Suprapubic skin (tissue), 4 donors: ENCODE results near the gene ZMYM4. TPM values are rescaled to one million over a fixed set of nuclear protein-coding genes. Genes with fewer than 3 reads are reported as not detected.

ENCODE experiments used
- DNase-seq, 2 donors: peaks; one replicate each; pipeline ENCODE4 v3.0.0-alpha.2; 2019; ENCODE audit warnings: low spot score in 2 of 2
- H3K27ac ChIP-seq: fragments of 200-600 bp; sonication (generic); one replicate; pipeline ENCODE4 v1.5.1; 2019
- H3K27me3 ChIP-seq: fragments of 200-600 bp; sonication (generic); one replicate; pipeline ENCODE4 v1.5.1; 2019
- H3K36me3 ChIP-seq: fragments of 200-600 bp; sonication (generic); one replicate; pipeline ENCODE4 v1.5.1; 2019
- H3K4me1 ChIP-seq: fragments of 200-600 bp; sonication (generic); one replicate; pipeline ENCODE4 v1.5.1; 2019
- H3K4me3 ChIP-seq: fragments of 200-600 bp; sonication (generic); one replicate; pipeline ENCODE4 v1.5.1; 2019; ENCODE audit warnings: mild to moderate bottlenecking
- H3K9me3 ChIP-seq: fragments of 200-600 bp; sonication (generic); one replicate; pipeline ENCODE4 v1.5.1; 2019
- CTCF ChIP-seq, 2 donors: fragments of 200-600 bp in 1 of 2; fragments of 450-650 bp in 1 of 2; sonication (generic) in 1 of 2; IDR thresholded peaks; one replicate each; pipeline ENCODE4 v1.5.1; 2016 to 2019; ENCODE audit warnings: antibody characterized with exemption in 2 of 2, mild to moderate bottlenecking in 1 of 2, moderate library complexity in 1 of 2
- EP300 ChIP-seq: sonication (generic); formaldehyde crosslinking; IDR thresholded peaks from one replicate; pipeline ENCODE4 v1.6.1; 2017; ENCODE audit warnings: antibody characterized with exemption
- POLR2A ChIP-seq, 2 donors: fragments of 450-650 bp; IDR thresholded peaks; one replicate each; pipeline ENCODE4 v1.6.1; 2017; ENCODE audit warnings: antibody characterized with exemption in 2 of 2, mild to moderate bottlenecking in 2 of 2, moderate library complexity in 2 of 2
- POLR2AphosphoS5 ChIP-seq, 3 donors: sonication (generic); formaldehyde crosslinking; IDR thresholded peaks; one replicate each; pipeline ENCODE4 v1.6.1; 2017; ENCODE audit warnings: antibody characterized with exemption in 3 of 3
- WGBS: methylation state at CpG from one replicate; pipeline ENCODE4 v1.1.5; 2018; 5-methylcytosine and 5-hydroxymethylcytosine counted together
- total RNA-seq, 4 donors: library from RNA; depleted of rRNA; stranded (reverse); fragments of >200 nt; gene quantifications; one replicate each; pipeline ENCODE4 v1.1.0, GENCODE V29; 2016

ZMYM4 gene
- total RNA-seq, 4 donors from 2014 or later = 16.9 to 43.0 (median 19.6) TPM

- 88% methylated on average over 4 of the region's 4 CpGs for WGBS
- Histone ChIP-seq H3K4me1 (no peaks in the 10 kb centered on the region), H3K9me3 (no peaks in the 10 kb centered on the region), H3K4me3 (no peak overlapping the region), H3K27ac (no peak overlapping the region), H3K27me3 (no peaks in the 10 kb centered on the region), H3K36me3 (no peaks in the 10 kb centered on the region)
- TF ChIP-seq EP300 = no peak
- TF ChIP-seq POLR2AphosphoS5 (IDR thresholded peaks at IDR 0.05) = no peak
- no peak for TF ChIP-seq CTCF (IDR thresholded peaks at IDR 0.05)
- no peak for TF ChIP-seq POLR2A (IDR thresholded peaks at IDR 0.05)
- DNase-seq = no peak
These were observed 13.2 kb upstream of the ZMYM4 start for GRCh38 chr1:35255276-35255675.

- 83% methylated on average over 1 of the region's 1 CpG for WGBS
- DNase-seq = no peak
- H3K27me3 ChIP-seq = no peaks in the 10 kb centered on the region
- no peak overlapping the region for H3K4me3 ChIP-seq
- H3K36me3 ChIP-seq = no peaks in the 10 kb centered on the region
- peaks cover 12% of the 10 kb centered on the region for H3K4me1 ChIP-seq
- no peaks in the 10 kb centered on the region for H3K9me3 ChIP-seq
- TF ChIP-seq EP300 (no peak), POLR2AphosphoS5 (IDR thresholded peaks at IDR 0.05) (no peak), POLR2A (IDR thresholded peaks at IDR 0.05) (no peak), CTCF (IDR thresholded peaks at IDR 0.05) (no peak)
- no peak overlapping the region for H3K27ac ChIP-seq
These were observed 8.9 kb upstream of the ZMYM4 start for GRCh38 chr1:35259561-35259960.

- H3K27me3 ChIP-seq = no peaks in the 10 kb centered on the region
- DNase-seq = no peak
- H3K9me3 ChIP-seq = no peaks in the 10 kb centered on the region
- TF ChIP-seq CTCF (IDR thresholded peaks at IDR 0.05) = no peak
- TF ChIP-seq POLR2A (IDR thresholded peaks at IDR 0.05) = no peak
- TF ChIP-seq POLR2AphosphoS5 (IDR thresholded peaks at IDR 0.05) = no peak
- TF ChIP-seq EP300 = no peak
- H3K4me3 ChIP-seq = no peak overlapping the region
- 64% methylated on average over 4 of the region's 4 CpGs for WGBS
- H3K4me1 ChIP-seq = peaks cover 20% of the 10 kb centered on the region
- H3K27ac ChIP-seq = no peak overlapping the region
- no peaks in the 10 kb centered on the region for H3K36me3 ChIP-seq
These were observed 6.9 kb upstream of the ZMYM4 start for GRCh38 chr1:35261412-35262120.

GRCh38 chr1:35264035-35264434 is 4.5 kb upstream of the ZMYM4 start:
- Histone ChIP-seq H3K4me3 (no peak overlapping the region), H3K9me3 (no peaks in the 10 kb centered on the region), H3K27ac (no peak overlapping the region), H3K36me3 (no peaks in the 10 kb centered on the region), H3K4me1 (peaks cover 28% of the 10 kb centered on the region), H3K27me3 (no peaks in the 10 kb centered on the region)
- DNase-seq = no peak
- 89% methylated on average over 5 of the region's 5 CpGs for WGBS
- TF ChIP-seq CTCF (IDR thresholded peaks at IDR 0.05) (no peak), POLR2A (IDR thresholded peaks at IDR 0.05) (no peak), EP300 (no peak), POLR2AphosphoS5 (IDR thresholded peaks at IDR 0.05) (no peak)

- Histone ChIP-seq H3K4me1 (peaks cover 33% of the 10 kb centered on the region), H3K36me3 (no peaks in the 10 kb centered on the region), H3K4me3 (no peak overlapping the region), H3K27me3 (no peaks in the 10 kb centered on the region), H3K9me3 (no peaks in the 10 kb centered on the region), H3K27ac (peak overlapping the region; percentile 19)
- DNase-seq = no peak
- WGBS = 22% methylated on average over 6 of the region's 6 CpGs
- TF ChIP-seq POLR2AphosphoS5 (IDR thresholded peaks at IDR 0.05) = no peak
- TF ChIP-seq POLR2A (IDR thresholded peaks at IDR 0.05) = no peak
- no peak for TF ChIP-seq CTCF (IDR thresholded peaks at IDR 0.05)
- no peak for TF ChIP-seq EP300
These were observed 3.6 kb upstream of the ZMYM4 start for GRCh38 chr1:35264871-35265270.
